ENCODE results near the gene GPR12. TPM values are rescaled to one million over a fixed set of nuclear protein-coding genes. Genes with fewer than 3 reads are reported as not detected.

GPR12 gene
- total and polyA plus RNA-seq, 2 of the 4 experiments (the other 2 are of a cell fraction) = not detected

- peak; percentile 58 for DNase-seq
- H3K4me1 ChIP-seq (ENCODE audit: control insufficient read depth, insufficient read depth, low read length) = no peaks in the 10 kb centered on the region
- no peak overlapping the region for H3K27ac ChIP-seq (ENCODE audit: insufficient read depth, low read length)
- no peak overlapping the region for H2BK5ac ChIP-seq (ENCODE audit: low read depth, low read length, poor library complexity, severe bottlenecking)
- no peak overlapping the region for H3K9ac ChIP-seq (ENCODE audit: low read depth, low read length)
- H3K4ac ChIP-seq (ENCODE audit: low read depth, low read length) = no peak overlapping the region
- intact Hi-C loops (cut with micrococcal nuclease) (loop anchor here (1.0 to 5.0 kb wide), 4 partner anchors 159 to 650 kb away; no protein-coding TSS in a partner anchor), dilution Hi-C loops (cut with HindIII; ENCODE audit: low sequenced_read_pairs, unreplicated experiment) (no loop called here), in situ Hi-C loops (cut with MboI; ENCODE audit: low sequenced_read_pairs) (no loop called here)
- H2BK20ac ChIP-seq (ENCODE audit: low read depth, low read length) = no peak overlapping the region
- no peak overlapping the region for H2BK120ac ChIP-seq (ENCODE audit: low read depth, low read length)
- BruUV-seq (replicated peaks) = no TSS peak
- peaks cover 16% of the 10 kb centered on the region for H3K27me3 ChIP-seq (ENCODE audit: control insufficient read depth, insufficient read depth, low read length)
- peak overlapping the region; percentile 61 for H2AFZ ChIP-seq (replicated peaks; ENCODE audit: low read length, poor library complexity)
- H4K20me1 ChIP-seq (ENCODE audit: insufficient read depth, low read length) = no peaks in the 10 kb centered on the region
- H3K23ac ChIP-seq (ENCODE audit: low read depth, low read length) = no peak overlapping the region
- no CpG with 5 or more reads among the region's 13 CpGs for WGBS, 2 experiments (ENCODE audit: extremely low coverage in 2 of 2, insufficient read length in 1 of 2)
- no peaks in the 10 kb centered on the region for H3K9me3 ChIP-seq (ENCODE audit: control insufficient read depth, insufficient read depth, low read length)
- no peak overlapping the region for H3K4me3 ChIP-seq (ENCODE audit: insufficient read depth, low read depth, low read length)
- peak; percentile 68 for TF ChIP-seq RAD21 (IDR thresholded peaks at IDR 0.05; ENCODE audit: low read length)
- TF ChIP-seq, protein P1, sequence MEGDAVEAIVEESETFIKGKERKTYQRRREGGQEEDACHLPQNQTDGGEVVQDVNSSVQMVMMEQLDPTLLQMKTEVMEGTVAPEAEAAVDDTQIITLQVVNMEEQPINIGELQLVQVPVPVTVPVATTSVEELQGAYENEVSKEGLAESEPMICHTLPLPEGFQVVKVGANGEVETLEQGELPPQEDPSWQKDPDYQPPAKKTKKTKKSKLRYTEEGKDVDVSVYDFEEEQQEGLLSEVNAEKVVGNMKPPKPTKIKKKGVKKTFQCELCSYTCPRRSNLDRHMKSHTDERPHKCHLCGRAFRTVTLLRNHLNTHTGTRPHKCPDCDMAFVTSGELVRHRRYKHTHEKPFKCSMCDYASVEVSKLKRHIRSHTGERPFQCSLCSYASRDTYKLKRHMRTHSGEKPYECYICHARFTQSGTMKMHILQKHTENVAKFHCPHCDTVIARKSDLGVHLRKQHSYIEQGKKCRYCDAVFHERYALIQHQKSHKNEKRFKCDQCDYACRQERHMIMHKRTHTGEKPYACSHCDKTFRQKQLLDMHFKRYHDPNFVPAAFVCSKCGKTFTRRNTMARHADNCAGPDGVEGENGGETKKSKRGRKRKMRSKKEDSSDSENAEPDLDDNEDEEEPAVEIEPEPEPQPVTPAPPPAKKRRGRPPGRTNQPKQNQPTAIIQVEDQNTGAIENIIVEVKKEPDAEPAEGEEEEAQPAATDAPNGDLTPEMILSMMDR (conservative IDR thresholded peaks at IDR 0.05; ENCODE audit: low read depth, low read length) = peak; percentile 64
- peak; percentile 56; the same call in 1 of the 2 replicates for TF ChIP-seq SMC3 (IDR thresholded peaks at IDR 0.05; ENCODE audit: low read depth, low read length)
- TF ChIP-seq NFE2L2 (IDR thresholded peaks at IDR 0.05; ENCODE audit: low read depth, low read length) = no peak
- no peaks in the 10 kb centered on the region for H3K79me1 ChIP-seq (ENCODE audit: low read depth in 1 of 2, low read length in 2 of 2)
- H3K56ac ChIP-seq (ENCODE audit: extremely low read depth, insufficient read depth, low read length) = no peak overlapping the region
- no peaks in the 10 kb centered on the region for H3K9me1 ChIP-seq (ENCODE audit: insufficient read depth, low read length)
- H3K18ac ChIP-seq (ENCODE audit: low read depth, low read length) = no peak overlapping the region
- no peak overlapping the region for H3K4me2 ChIP-seq (ENCODE audit: low read depth, low read length)
- no peaks in the 10 kb centered on the region for H3K36me3 ChIP-seq (ENCODE audit: control insufficient read depth, insufficient read depth, low read length)
- no peak overlapping the region for H4K91ac ChIP-seq (ENCODE audit: insufficient read depth, low read depth, low read length)
- H4K8ac ChIP-seq (ENCODE audit: low read depth in 2 of 2, low read length in 2 of 2) = no peak overlapping the region
- no peak overlapping the region for H2AK9ac ChIP-seq (replicated peaks; ENCODE audit: low read depth, low read length, poor library complexity)
- no peak overlapping the region for H2BK15ac ChIP-seq (ENCODE audit: low read depth, low read length)
- ATAC-seq (ENCODE audit: low read depth) = peak; percentile 99
- POLR2A ChIA-PET (ENCODE audit: unreplicated experiment) = no interaction called here
- H3K14ac ChIP-seq (replicated peaks; ENCODE audit: low read depth, low read length) = no peak overlapping the region
- no peak overlapping the region for H2AK5ac ChIP-seq (ENCODE audit: low read depth, low read length)
- H4K5ac ChIP-seq (ENCODE audit: low read depth, low read length) = no peak overlapping the region
- CTCF ChIA-PET = interaction anchor here (0.8 kb wide), 1 partner anchor 239 kb away, joined by 3 read pairs; no protein-coding TSS in a partner anchor
Observed at GRCh38 chr13:26707122-26708006, 53.2 kb downstream of the GPR12 start.

All from IMR-90 (cell line).